GM23248 (cell line): Measurements from ENCODE around the gene DCUN1D2. TPM values are rescaled to one million over a fixed set of nuclear protein-coding genes. Genes with fewer than 3 reads are reported as not detected.

Experiments
- DNase-seq: peaks from one replicate; pipeline ENCODE4 v3.0.0-alpha.2; 2015
- H2AFZ ChIP-seq: fragments of 200-600 bp; sonication (generic); 2 replicates; pipeline ENCODE4 v1.6.1; 2016; ENCODE audit warnings: antibody characterized with exemption
- H3F3A ChIP-seq: fragments of 200-600 bp; sonication (generic); 2 replicates; pipeline ENCODE4 v1.6.1; 2016; ENCODE audit warnings: mild to moderate bottlenecking, antibody characterized with exemption, mixed run types; ENCODE audit not compliant: insufficient read depth
- H3K27ac ChIP-seq: fragments of 200-600 bp; sonication (generic); 2 replicates; pipeline ENCODE4 v1.5.1; 2016; ENCODE audit warnings: mild to moderate bottlenecking
- H3K27me3 ChIP-seq: fragments of 200-600 bp; sonication (generic); replicated peaks from 2 replicates; pipeline ENCODE4 v1.6.1; 2016; ENCODE audit warnings: mild to moderate bottlenecking; ENCODE audit not compliant: insufficient read depth
- H3K36me3 ChIP-seq: fragments of 200-600 bp; sonication (generic); 2 replicates; pipeline ENCODE4 v1.6.1; 2016; ENCODE audit warnings: low read depth, mild to moderate bottlenecking
- H3K4me1 ChIP-seq: fragments of 200-600 bp; sonication (generic); 2 replicates; pipeline ENCODE4 v1.6.1; 2016; ENCODE audit warnings: mild to moderate bottlenecking; ENCODE audit not compliant: insufficient read depth
- H3K4me2 ChIP-seq: fragments of 200-600 bp; sonication (generic); one replicate; pipeline ENCODE4 v1.6.1; 2016; ENCODE audit warnings: mild to moderate bottlenecking; ENCODE audit not compliant: unreplicated experiment
- H3K4me3 ChIP-seq: fragments of 200-600 bp; sonication (generic); 2 replicates; pipeline ENCODE4 v1.5.1; 2016; ENCODE audit warnings: mild to moderate bottlenecking
- H3K79me2 ChIP-seq: fragments of 200-600 bp; sonication (generic); 2 replicates; pipeline ENCODE4 v1.6.1; 2016; ENCODE audit warnings: mild to moderate bottlenecking; ENCODE audit not compliant: insufficient read depth
- H3K9ac ChIP-seq: fragments of 200-600 bp; sonication (generic); 2 replicates; pipeline ENCODE4 v1.6.1; 2016; ENCODE audit warnings: mild to moderate bottlenecking
- H3K9me2 ChIP-seq: fragments of 200-600 bp; sonication (generic); 2 replicates; pipeline ENCODE4 v1.6.1; 2016; ENCODE audit warnings: mixed run types, mild to moderate bottlenecking, moderate library complexity; ENCODE audit not compliant: insufficient read depth
- H3K9me3 ChIP-seq: fragments of 200-600 bp; sonication (generic); one replicate; pipeline ENCODE4 v1.6.1; 2017; ENCODE audit warnings: low read depth
- H4K20me1 ChIP-seq: fragments of 200-600 bp; sonication (generic); 2 replicates; pipeline ENCODE4 v1.6.0; 2016; ENCODE audit not compliant: insufficient read depth
- EZH2 ChIP-seq: fragments of 200-600 bp; sonication (generic); IDR thresholded peaks from 2 replicates; pipeline ENCODE4 v1.6.1; 2018; ENCODE audit warnings: antibody characterized with exemption, mild to moderate bottlenecking; ENCODE audit not compliant: insufficient read depth, poor library complexity, severe bottlenecking
- EZH2phosphoT487 ChIP-seq: fragments of 200-600 bp; sonication (generic); IDR thresholded peaks from 2 replicates; pipeline ENCODE4 v1.6.1; 2018; ENCODE audit warnings: antibody characterized with exemption, moderate library complexity, mild to moderate bottlenecking, low read depth; ENCODE audit not compliant: insufficient read depth
- WGBS, 2 experiments: methylation state at CpG; one replicate each; pipeline ENCODE4 v1.1.6; 2015 to 2017; ENCODE audit warnings: low lambda C conversion rate in 2 of 2, low coverage in 1 of 2; ENCODE audit errors: missing lambda C conversion rate in 2 of 2; 5-methylcytosine and 5-hydroxymethylcytosine counted together
- in situ Hi-C: fragments of 300-500 bp; cut with MboI; formaldehyde crosslinking; loops from 2 replicates; pipeline ENCODE4 v1.15.0; 2020
- polyA plus RNA-seq: library from polyadenylated mRNA; unstranded; fragments of >200 nt; fragmentation: Nextera tagmentation; extraction: Ambion mirVana; gene quantifications from 2 replicates; pipeline ENCODE4 v1.2.1, GENCODE V29; 2016
- total RNA-seq: library from RNA; depleted of rRNA; stranded (reverse); fragments of >200 nt; shearing (Covaris generic); gene quantifications from 2 replicates; pipeline ENCODE4 v1.2.3, GENCODE V29; 2014; rRNA removed

The DCUN1D2 gene
- total RNA-seq (9.9 and 22.1 TPM in 2 replicates), polyA plus RNA-seq (7.2 and 11.1 TPM in 2 replicates)

GRCh38 chr13:113490496-113491417 lies at the start of gene DCUN1D2:
Gene DCUN1D2 (minus strand): TSS chr13:113490711. CDS start chr13:113490669, 42 bp downstream.
- Histone ChIP-seq H3K4me2 (peak within 1 kb of the TSS; percentile 98), H3K36me3 (peaks cover 11% of the 10 kb centered on the region), H3K9me2 (no peaks in the 10 kb centered on the region), H3K27ac (peak within 1 kb of the TSS; percentile 90), H3K4me1 (peaks cover 39% of the 10 kb centered on the region), H3K79me2 (peaks cover 84% of the 10 kb centered on the region), H2AFZ (peak within 1 kb of the TSS; percentile 70), H3K9me3 (no peaks in the 10 kb centered on the region), H3F3A (peaks cover 45% of the 10 kb centered on the region), H3K4me3 (peak within 1 kb of the TSS; percentile 89), H4K20me1 (no peaks in the 10 kb centered on the region; the same call in 1 of the 2 replicates), H3K9ac (peak within 1 kb of the TSS; percentile 95), H3K27me3 (no peaks in the 10 kb centered on the region)
- TF ChIP-seq EZH2 = no peak
- TF ChIP-seq EZH2phosphoT487 = no peak
- DNase-seq = peak; percentile 98
- in situ Hi-C loops = no loop called here
- 1% methylated on average over 35 to 64 of the region's 115 CpGs for WGBS, 2 experiments

DNA sequence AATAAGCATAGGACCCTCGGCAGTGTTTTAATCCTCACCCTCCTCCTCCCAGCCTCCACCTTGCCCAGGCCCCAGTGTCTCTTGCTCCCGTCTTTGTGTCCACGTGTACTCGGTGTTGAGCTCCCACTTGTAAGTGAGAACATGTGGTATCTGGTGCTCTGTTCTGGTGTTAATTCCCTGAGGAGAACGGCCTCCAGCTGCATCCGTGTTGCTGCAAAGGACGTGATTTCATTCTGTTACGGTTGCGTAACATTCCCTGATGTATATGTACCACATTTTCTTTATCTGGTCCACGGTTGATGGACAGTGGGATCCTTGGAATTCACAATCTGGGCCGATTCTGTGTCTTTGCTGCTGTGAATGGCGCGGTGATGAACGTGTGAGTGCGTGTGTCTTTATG lies 49.3 kb upstream of the DCUN1D2 start:
- peaks cover 7% of the 10 kb centered on the region; the same call in 1 of the 2 replicates for H3K36me3 ChIP-seq
- no peak overlapping the region for H3K9ac ChIP-seq
- no peaks in the 10 kb centered on the region for H3K4me1 ChIP-seq
- no peaks in the 10 kb centered on the region for H3K27me3 ChIP-seq
- DNase-seq = no peak
- no peaks in the 10 kb centered on the region for H3K9me2 ChIP-seq
- TF ChIP-seq EZH2phosphoT487 = no peak
- TF ChIP-seq EZH2 = no peak
- WGBS, 2 experiments = 72 to 83% methylated on average over 15 of the region's 15 CpGs
- H3K4me3 ChIP-seq = no peak overlapping the region
- in situ Hi-C loops = no loop called here
- H3K4me2 ChIP-seq = no peak overlapping the region
- peaks cover 44% of the 10 kb centered on the region for H3K79me2 ChIP-seq
- H4K20me1 ChIP-seq = no peaks in the 10 kb centered on the region
- no peak overlapping the region for H2AFZ ChIP-seq
- H3F3A ChIP-seq = no peaks in the 10 kb centered on the region
- H3K27ac ChIP-seq = no peak overlapping the region
- H3K9me3 ChIP-seq = no peaks in the 10 kb centered on the region

DNA sequence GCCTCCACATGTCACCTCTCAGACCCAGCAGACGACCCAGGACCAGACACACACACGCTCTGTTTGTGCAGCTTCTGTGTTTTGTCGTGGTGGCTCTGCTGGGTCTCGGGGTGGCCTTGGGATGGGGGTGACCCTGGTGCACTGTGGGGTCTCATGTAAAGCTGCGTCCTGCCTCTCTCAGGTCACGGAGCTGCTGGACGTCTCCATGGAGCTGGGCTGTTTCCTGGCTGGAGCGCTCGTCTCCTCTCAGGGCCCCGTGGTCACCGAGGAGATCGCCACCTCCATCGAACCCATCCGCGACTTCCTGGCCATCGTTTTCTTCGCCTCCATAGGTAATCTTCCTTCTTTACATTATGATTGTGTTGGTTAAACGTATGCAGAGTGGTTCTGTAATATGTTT lies 48.7 kb upstream of the DCUN1D2 start:
- Histone ChIP-seq H3K36me3 (peaks cover 7% of the 10 kb centered on the region; the same call in 1 of the 2 replicates), H2AFZ (no peak overlapping the region), H3K27me3 (no peaks in the 10 kb centered on the region), H3K4me3 (no peak overlapping the region), H3F3A (no peaks in the 10 kb centered on the region), H3K9me3 (no peaks in the 10 kb centered on the region), H3K9ac (no peak overlapping the region), H3K9me2 (no peaks in the 10 kb centered on the region), H3K4me2 (no peak overlapping the region), H3K79me2 (peaks cover 37% of the 10 kb centered on the region), H3K4me1 (no peaks in the 10 kb centered on the region), H4K20me1 (no peaks in the 10 kb centered on the region), H3K27ac (no peak overlapping the region)
- WGBS, 2 experiments = 95 to 99% methylated on average over 18 of the region's 18 CpGs
- in situ Hi-C loops = no loop called here
- no peak for DNase-seq
- TF ChIP-seq EZH2phosphoT487 = no peak
- no peak for TF ChIP-seq EZH2

- Histone ChIP-seq H3K9me2 (no peaks in the 10 kb centered on the region), H4K20me1 (no peaks in the 10 kb centered on the region), H3K4me2 (no peak overlapping the region), H3K27ac (no peak overlapping the region), H3K4me3 (no peak overlapping the region), H3K36me3 (peaks cover 7% of the 10 kb centered on the region; the same call in 1 of the 2 replicates), H2AFZ (no peak overlapping the region), H3K9ac (no peak overlapping the region), H3F3A (no peaks in the 10 kb centered on the region), H3K79me2 (peaks cover 32% of the 10 kb centered on the region), H3K9me3 (no peaks in the 10 kb centered on the region), H3K4me1 (no peaks in the 10 kb centered on the region), H3K27me3 (no peaks in the 10 kb centered on the region)
- TF ChIP-seq EZH2 (no peak), EZH2phosphoT487 (no peak)
- DNase-seq = no peak
- WGBS, 2 experiments = 96% methylated on average over 28 of the region's 28 CpGs
- in situ Hi-C loops = no loop called here
These were observed 48.2 kb upstream of the DCUN1D2 start for GRCh38 chr13:113538689-113539058.
